HepG2 (cell line): ENCODE data around the gene RGS7. TPM values are rescaled to one million over a fixed set of nuclear protein-coding genes. Genes with fewer than 3 reads are reported as not detected.

Experiments
- ATAC-seq: fragments of 200-7000 bp; cut with Tn5 transposase; 3 replicates; pipeline ENCODE4 v1.9.1; 2020; ENCODE audit warnings: mild to moderate bottlenecking, moderate library complexity
- BruUV-seq: library from RNA; stranded (reverse); fragments of 400-500 nt; replicated peaks from 2 replicates; lab custom pipeline; 2021; lab: Mats Ljungman, UMichigan
- CTCF ChIA-PET: fragments of 300-600 bp; formaldehyde crosslinking; extraction: SDS; loops from one replicate; lab custom pipeline; 2021; ENCODE audit warnings: low total read pairs, inconsistent platforms, low intra/inter-chr PET ratio; lab: Yijun Ruan, JAX
- POLR2A ChIA-PET: fragments of 350-600 bp; sonication (Branson Sonifier 250); formaldehyde crosslinking; loops from one replicate; lab custom pipeline; 2020; ENCODE audit warnings: antibody characterized with exemption, inconsistent platforms; lab: Yijun Ruan, JAX
- DNase-seq: peaks from one replicate; pipeline ENCODE4 v3.0.0-alpha.2; 2015; ENCODE audit warnings: low spot score
- FAIRE-seq: peaks from 3 replicates; lab custom pipeline; 2011; peaks lifted over from hg19 to GRCh38; lab: Jason Lieb, UNC
- H2AFZ ChIP-seq: one replicate; pipeline ENCODE4 v1.6.1; 2011; ENCODE audit warnings: low read length, inconsistent platforms
- H3K27ac ChIP-seq: fragments of 300-600 bp; 3 replicates; pipeline ENCODE4 v1.8.0; 2011; ENCODE audit warnings: mixed run types, mild to moderate bottlenecking, mixed read lengths, low read length, inconsistent platforms; ENCODE audit not compliant: insufficient read depth; ENCODE audit errors: extremely low read length
- H3K27me3 ChIP-seq, 2 experiments: fragments of 200-600 bp in 1 of 2; 2 replicates in 1 of 2; 3 replicates in 1 of 2; pipeline versions ENCODE4 v1.6.0 to v1.8.0; 2011; ENCODE audit warnings: low read length in 2 of 2, mild to moderate bottlenecking in 2 of 2, moderate library complexity in 2 of 2, inconsistent platforms in 1 of 2; ENCODE audit not compliant: insufficient read depth in 2 of 2, control insufficient read depth in 1 of 2
- H3K36me3 ChIP-seq, 2 experiments: fragments of 200-600 bp in 1 of 2; replicated peaks in 1 of 2; 2 replicates in 1 of 2; 3 replicates in 1 of 2; pipeline versions ENCODE4 v1.5.1 to v1.8.0; 2011; ENCODE audit warnings: low read length in 2 of 2, inconsistent platforms in 1 of 2; ENCODE audit not compliant: insufficient read depth in 2 of 2, control insufficient read depth in 1 of 2
- H3K4me1 ChIP-seq: 2 replicates; pipeline ENCODE4 v1.5.1; 2012; ENCODE audit warnings: low read length, inconsistent platforms; ENCODE audit not compliant: insufficient read depth
- H3K4me2 ChIP-seq: 2 replicates; pipeline ENCODE4 v1.6.0; 2011; ENCODE audit warnings: low read depth, low read length, inconsistent platforms
- H3K4me3 ChIP-seq, 3 experiments: fragments of 200-600 bp in 1 of 3; sonication (generic), shearing (Covaris generic) in 1 of 3; replicated peaks in 1 of 3; 2 replicates each; pipeline ENCODE4 v1.5.1; 2011 to 2016; ENCODE audit warnings: low read length in 3 of 3, inconsistent platforms in 2 of 3, low read depth in 2 of 3, mild to moderate bottlenecking in 2 of 3, control low read depth in 1 of 3, mixed read lengths in 1 of 3; ENCODE audit not compliant: insufficient read depth in 1 of 3
- H3K79me2 ChIP-seq: one replicate; pipeline ENCODE4 v1.6.1; 2011; ENCODE audit warnings: low read length, inconsistent platforms; ENCODE audit not compliant: insufficient read depth
- H3K9ac ChIP-seq: 2 replicates; pipeline ENCODE4 v1.6.0; 2011; ENCODE audit warnings: mild to moderate bottlenecking, low read depth, low read length, inconsistent platforms; ENCODE audit not compliant: insufficient read depth
- H3K9me3 ChIP-seq: 2 replicates; pipeline ENCODE4 v1.5.1; 2012; ENCODE audit warnings: mild to moderate bottlenecking, low read length
- H4K20me1 ChIP-seq: 2 replicates; pipeline ENCODE4 v1.6.0; 2011; ENCODE audit warnings: inconsistent platforms, mild to moderate bottlenecking, low read length, moderate library complexity; ENCODE audit not compliant: insufficient read depth
- ARNT ChIP-seq: fragments of 450-650 bp; IDR thresholded peaks from 2 replicates; pipeline ENCODE4 v1.6.1; 2017
- CREBL2 ChIP-seq: sonication (generic); formaldehyde crosslinking; IDR thresholded peaks from 2 replicates; pipeline ENCODE4 v1.8.1; 2023; ENCODE audit warnings: missing genetic modification reagents, mild to moderate bottlenecking, borderline replicate concordance
- FOXJ3 ChIP-seq: sonication (generic); formaldehyde crosslinking; IDR thresholded peaks from 2 replicates; pipeline ENCODE4 v1.4.0; 2020; ENCODE audit warnings: missing genetic modification reagents, mild to moderate bottlenecking, borderline replicate concordance
- KDM1A ChIP-seq: IDR thresholded peaks from 2 replicates; pipeline ENCODE4 v1.6.1; 2016; ENCODE audit warnings: missing compliant biosample characterization
- KDM5B ChIP-seq: sonication (generic); formaldehyde crosslinking; IDR thresholded peaks from 2 replicates; pipeline ENCODE4 v1.4.0; 2020; ENCODE audit warnings: missing genetic modification reagents, mild to moderate bottlenecking, borderline replicate concordance
- MZF1 ChIP-seq: sonication (generic); formaldehyde crosslinking; IDR thresholded peaks from 2 replicates; pipeline ENCODE4 v1.8.1; 2023; ENCODE audit warnings: mild to moderate bottlenecking, missing genetic modification reagents, borderline replicate concordance
- NONO ChIP-seq, 2 experiments: fragments of 450-650 bp in 1 of 2; sonication (generic) in 1 of 2; formaldehyde crosslinking in 1 of 2; IDR thresholded peaks in 1 of 2; conservative IDR thresholded peaks in 1 of 2; 2 replicates each; pipeline versions ENCODE4 v1.6.1 to v1.8.0; 2017 to 2022; ENCODE audit warnings: mild to moderate bottlenecking in 1 of 2, missing genetic modification reagents in 1 of 2, moderate library complexity in 1 of 2
- NR3C1 ChIP-seq: sonication (generic); formaldehyde crosslinking; IDR thresholded peaks from 2 replicates; pipeline ENCODE4 v1.4.0; 2020; ENCODE audit warnings: missing genetic modification reagents
- ONECUT2 ChIP-seq: sonication (generic); formaldehyde crosslinking; IDR thresholded peaks from 2 replicates; pipeline ENCODE4 v1.4.0; 2020; ENCODE audit warnings: missing genetic modification reagents
- POLR2AphosphoS2 ChIP-seq: IDR thresholded peaks from 2 replicates; pipeline ENCODE4 v1.6.1; 2011; ENCODE audit warnings: low read depth, low read length, improper control_type of control experiment
- RCOR2 ChIP-seq: IDR thresholded peaks from 2 replicates; pipeline ENCODE4 v1.6.1; 2016; ENCODE audit warnings: missing biosample characterization, missing genetic modification reagents
- TCF7 ChIP-seq: sonication (generic); IDR thresholded peaks from 2 replicates; pipeline ENCODE4 v1.6.1; 2016; ENCODE audit warnings: antibody characterized with exemption, low read depth
- ZHX1 ChIP-seq: sonication (generic); formaldehyde crosslinking; IDR thresholded peaks from 2 replicates; pipeline ENCODE4 v1.8.1; 2022; ENCODE audit warnings: low read depth, mild to moderate bottlenecking, missing genetic modification reagents
- ZNF446 ChIP-seq: sonication (generic); formaldehyde crosslinking; IDR thresholded peaks from 2 replicates; pipeline ENCODE4 v1.5.0; 2020; ENCODE audit warnings: mild to moderate bottlenecking, missing genetic modification reagents
- ZNF562 ChIP-seq: sonication (generic); formaldehyde crosslinking; IDR thresholded peaks from 2 replicates; pipeline ENCODE4 v1.8.0; 2022; ENCODE audit warnings: missing genetic modification reagents, borderline replicate concordance
- ZNF720 ChIP-seq: sonication (generic); formaldehyde crosslinking; IDR thresholded peaks from 2 replicates; pipeline ENCODE4 v1.4.0; 2020; ENCODE audit warnings: missing genetic modification reagents
- ZNF784 ChIP-seq: sonication (generic); formaldehyde crosslinking; IDR thresholded peaks from 2 replicates; pipeline ENCODE4 v1.5.1; 2020; ENCODE audit warnings: missing genetic modification reagents, mild to moderate bottlenecking, borderline replicate concordance
- WGBS: methylation state at CpG from one replicate; pipeline ENCODE4 v1.1.6; 2017; ENCODE audit warnings: low lambda C conversion rate; 5-methylcytosine and 5-hydroxymethylcytosine counted together
- in situ Hi-C: cut with HindIII; loops from 2 replicates; pipeline ENCODE4 v1.10.0; 2017; ENCODE audit warnings: low pct_unique_long_range_greater_than_20kb; ENCODE audit not compliant: extremely low pct_ligation_motif_present
- intact Hi-C: fragments of 100-400 bp; cut with micrococcal nuclease; formaldehyde crosslinking; loops from one replicate; pipeline ENCODE4 v1.10.0; 2022; ENCODE audit not compliant: unreplicated experiment
- polyA plus RNA-seq, 8 experiments: library from polyadenylated mRNA; depleted of rRNA in 3 of 8; stranded (reverse) in 7 of 8; unstranded in 1 of 8; fragments of >200 nt; fragmentation: Illumina TruSeq in 4 of 8; extraction: Trizol in 4 of 8; gene quantifications; 2 replicates each; pipeline versions ENCODE4 v1.2.1 to v1.2.3, GENCODE V29; 2011 to 2016; ENCODE audit warnings: low read depth in 4 of 8, missing spikeins in 1 of 8, mixed read lengths in 1 of 8; ENCODE audit not compliant: insufficient read depth in 1 of 8
- total RNA-seq, 5 experiments: library from RNA; depleted of rRNA; stranded (reverse); fragments of >200 nt; fragmentation: Illumina TruSeq; extraction: Trizol; gene quantifications; 2 replicates each; pipeline ENCODE4 v1.2.3, GENCODE V29; 2016; ENCODE audit warnings: low read depth in 1 of 5

The RGS7 gene
- total and polyA plus RNA-seq, 2 of the 13 experiments (the other 11 are each of a cell fraction or from before 2014, with no cell fraction given) = not detected

- H3K4me1 ChIP-seq = no peaks in the 10 kb centered on the region
- H3K9me3 ChIP-seq = no peaks in the 10 kb centered on the region
- no peak for DNase-seq
- ATAC-seq = no peak
- FAIRE-seq = no peak
- H3K27ac ChIP-seq = no peak overlapping the region
- H2AFZ ChIP-seq = no peak overlapping the region
- H3K4me3 ChIP-seq = no peak overlapping the region
- no TSS peak for BruUV-seq
- no peaks in the 10 kb centered on the region for H3K79me2 ChIP-seq
- no peak overlapping the region for H3K4me2 ChIP-seq
- H3K9ac ChIP-seq = no peak overlapping the region
- no peaks in the 10 kb centered on the region for H3K27me3 ChIP-seq
- in situ Hi-C loops (no loop called here), intact Hi-C loops (no loop called here)
- ChIA-PET POLR2A (no interaction called here), CTCF (no interaction called here)
- no peaks in the 10 kb centered on the region for H3K36me3 ChIP-seq
- TF ChIP-seq FOXJ3 (CRISPR knock-in tag) (no peak), ZNF446 (CRISPR knock-in tag) (no peak), CREBL2 (CRISPR knock-in tag) (no peak), ONECUT2 (no peak), NONO (IDR thresholded peaks at IDR 0.05) (no peak), NONO (CRISPR knock-in tag; conservative IDR thresholded peaks at IDR 0.05) (no peak), RCOR2 (no peak), NR3C1 (CRISPR knock-in tag) (no peak)
- H4K20me1 ChIP-seq = no peaks in the 10 kb centered on the region
- 2% methylated on average over 4 of the region's 4 CpGs for whole genome bisulfite sequencing
Observed at GRCh38 chr1:241202401-241202800, 154.6 kb downstream of the RGS7 start.

GRCh38 chr1:241186716-241187115, 170.3 kb downstream of the RGS7 start:
- no peaks in the 10 kb centered on the region for H3K27me3 ChIP-seq
- intact Hi-C loops (no loop called here), in situ Hi-C loops (no loop called here)
- H3K9ac ChIP-seq = no peak overlapping the region
- ChIA-PET POLR2A (no interaction called here), CTCF (no interaction called here)
- H3K27ac ChIP-seq = no peak overlapping the region
- no peak overlapping the region for H3K4me3 ChIP-seq
- no peak overlapping the region for H3K4me2 ChIP-seq
- DNase-seq (no peak), FAIRE-seq (no peak), ATAC-seq (no peak)
- no peaks in the 10 kb centered on the region for H3K36me3 ChIP-seq
- no peaks in the 10 kb centered on the region for H4K20me1 ChIP-seq
- H3K9me3 ChIP-seq = no peaks in the 10 kb centered on the region
- peaks cover 4% of the 10 kb centered on the region for H3K4me1 ChIP-seq
- H3K79me2 ChIP-seq = no peaks in the 10 kb centered on the region
- no peak overlapping the region for H2AFZ ChIP-seq
- BruUV-seq = no TSS peak
- WGBS = 37% methylated on average over 8 of the region's 8 CpGs
- TF ChIP-seq ZNF720 = no peak
- no peak for TF ChIP-seq ARNT
- TF ChIP-seq ZNF562 (CRISPR knock-in tag) = no peak
- TF ChIP-seq KDM5B (CRISPR knock-in tag) = no peak
- no peak for TF ChIP-seq ZNF784 (CRISPR knock-in tag)
- no peak for TF ChIP-seq KDM1A (CRISPR knock-in tag)
- TF ChIP-seq TCF7 = no peak
- TF ChIP-seq POLR2AphosphoS2 = no peak
- TF ChIP-seq MZF1 (CRISPR knock-in tag) = no peak
- TF ChIP-seq ZHX1 (CRISPR knock-in tag) = no peak
